Anterior cingulate cortex (tissue), 58 donors: Measurements from ENCODE around the gene CDH4.

ENCODE experiments used
- DNase-seq, 58 donors: peaks; one replicate each; lab custom pipeline; 2025; lab: John Stamatoyannopoulos, UW

Gene CDH4

DNA sequence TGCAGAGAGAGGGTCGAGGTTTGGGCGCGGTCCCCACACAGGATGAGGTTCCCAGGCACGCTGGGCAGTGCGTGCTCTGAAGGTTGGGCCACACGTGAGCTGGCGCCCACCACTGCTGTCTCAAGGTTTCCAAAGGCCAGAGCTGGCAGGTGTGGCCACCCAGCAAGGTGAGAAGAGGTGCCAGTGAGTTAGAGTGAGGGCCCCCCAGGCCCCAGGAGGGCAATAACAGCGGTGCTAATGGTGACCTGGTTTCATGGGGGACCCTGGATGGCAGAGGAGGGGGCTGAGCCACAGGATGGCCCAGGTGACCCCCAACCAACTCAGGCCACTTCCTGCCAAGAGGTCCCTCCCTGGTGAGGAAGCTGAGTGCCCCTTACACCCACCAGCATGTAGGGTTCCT lies 628.6 kb downstream of the CDH4 start:
- no peak for DNase-seq

DNA sequence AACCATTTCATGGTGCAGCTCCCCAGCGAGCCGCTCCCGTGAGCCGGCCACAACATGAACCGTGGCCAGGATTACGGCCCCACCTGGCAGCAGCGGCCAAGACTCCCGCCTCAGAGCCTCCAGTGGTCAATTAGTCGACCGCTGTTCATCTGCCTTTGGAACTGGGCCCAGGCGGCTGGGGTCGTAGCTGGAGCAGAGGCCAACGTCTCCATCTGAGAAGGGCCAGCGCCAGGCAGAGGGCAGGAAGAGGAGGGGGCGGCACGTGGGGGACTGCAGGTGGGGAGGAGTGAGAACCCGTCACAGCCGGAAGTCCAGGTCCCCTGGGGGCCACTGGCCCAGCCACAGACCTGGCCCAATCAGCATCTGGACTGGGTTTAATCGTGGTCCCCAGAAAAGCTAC lies 629.4 kb downstream of the CDH4 start:
- DNase-seq: no peak

GRCh38 chr20:61881861-61882260 lies 629.8 kb downstream of the CDH4 start:
- no peak for DNase-seq

DNA sequence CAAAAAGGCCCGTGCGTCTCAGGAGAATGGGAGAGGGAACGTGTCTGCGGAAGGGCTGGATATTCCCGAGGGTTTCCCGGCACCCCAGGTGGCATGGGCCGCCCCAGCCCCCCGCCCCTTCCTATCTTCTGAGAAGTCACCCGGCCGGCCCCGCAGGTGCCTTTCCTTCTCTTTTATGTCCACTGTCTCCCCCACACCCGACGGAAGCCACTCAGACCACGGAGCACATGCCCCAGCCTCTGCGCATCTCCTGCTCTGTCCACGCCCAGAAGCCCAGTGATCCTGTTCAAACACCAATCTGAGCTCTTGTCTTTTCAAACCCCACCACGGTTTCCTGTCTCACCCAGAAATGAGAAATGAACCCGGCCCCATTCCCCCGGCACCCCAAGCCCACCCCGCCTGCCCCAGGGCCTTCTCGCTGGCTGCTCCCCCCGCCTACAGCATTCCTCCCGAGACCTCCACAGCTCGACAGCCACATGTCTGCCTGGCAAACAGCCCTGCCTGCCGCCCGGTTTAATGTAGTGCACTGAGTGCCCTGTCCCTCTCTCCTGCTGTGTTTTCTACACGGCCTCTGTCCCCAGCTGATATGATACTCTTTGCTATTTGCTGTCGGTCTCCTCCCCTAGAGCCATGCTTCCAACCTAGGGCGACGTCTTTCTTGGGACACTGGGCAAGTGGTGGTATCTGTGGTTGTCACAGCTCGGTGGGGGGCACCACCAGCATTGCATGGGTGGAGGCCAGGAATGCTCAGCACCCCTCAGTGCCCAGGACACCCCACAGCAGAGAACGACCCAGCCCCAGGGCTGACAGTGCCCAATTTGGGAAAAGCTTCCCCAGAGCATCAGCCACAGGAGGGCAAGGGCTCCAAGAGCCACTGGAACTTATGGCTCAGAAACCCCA lies 630.9 kb downstream of the CDH4 start:
- no peak for DNase-seq

GRCh38 chr20:61883857-61884393 lies 631.9 kb downstream of the CDH4 start:
- no peak for DNase-seq

DNA sequence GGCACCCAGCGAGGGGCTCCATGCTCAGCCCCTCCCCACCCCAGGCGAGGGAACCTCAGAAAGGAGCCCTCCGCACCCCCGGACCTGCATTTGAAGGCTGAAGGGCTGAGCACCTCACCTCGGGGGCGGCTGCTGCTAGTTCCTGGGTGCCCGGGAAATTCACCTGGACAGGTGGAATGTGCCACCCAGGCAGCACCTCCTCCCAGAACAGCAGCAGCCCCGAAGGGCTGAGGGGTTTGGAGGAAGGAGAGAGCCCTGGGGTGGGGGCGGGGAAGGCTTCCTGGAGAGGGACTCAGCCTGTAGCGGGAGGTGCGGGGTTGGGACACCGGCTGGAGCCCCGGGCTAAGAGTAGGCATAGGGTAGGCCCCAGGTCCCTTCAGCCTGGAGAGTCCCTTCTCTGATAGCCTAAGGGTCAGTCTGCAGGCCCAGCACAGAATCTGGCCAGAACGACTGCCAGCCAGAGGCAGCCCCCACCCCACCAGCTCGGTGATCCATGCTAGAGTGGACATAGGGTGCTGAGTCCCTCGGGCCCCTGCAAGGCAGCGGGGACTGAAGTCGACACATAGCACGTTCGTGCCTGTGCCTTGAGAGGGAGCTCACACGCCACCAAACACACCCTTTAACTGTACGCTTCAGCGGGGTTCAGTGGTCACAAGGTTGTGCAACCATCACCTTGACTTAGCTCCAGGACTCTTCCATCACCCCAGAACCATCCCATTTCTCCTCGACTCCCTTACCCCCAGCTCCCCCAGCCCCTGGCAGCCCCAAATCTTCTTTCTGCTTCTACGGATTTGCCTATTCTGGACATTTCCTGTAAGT lies 632.7 kb downstream of the CDH4 start:
- DNase-seq: no peak

- DNase-seq: no peak
Measured at GRCh38 chr20:61885759-61886715, 634.0 kb downstream of the CDH4 start.

GRCh38 chr20:61886721-61887595 lies 634.9 kb downstream of the CDH4 start:
- peak in 35 of 58 donors; percentile 3 to 62 (median 19) for DNase-seq

GRCh38 chr20:61887596-61888093 lies 635.6 kb downstream of the CDH4 start:
- no peak for DNase-seq

DNA sequence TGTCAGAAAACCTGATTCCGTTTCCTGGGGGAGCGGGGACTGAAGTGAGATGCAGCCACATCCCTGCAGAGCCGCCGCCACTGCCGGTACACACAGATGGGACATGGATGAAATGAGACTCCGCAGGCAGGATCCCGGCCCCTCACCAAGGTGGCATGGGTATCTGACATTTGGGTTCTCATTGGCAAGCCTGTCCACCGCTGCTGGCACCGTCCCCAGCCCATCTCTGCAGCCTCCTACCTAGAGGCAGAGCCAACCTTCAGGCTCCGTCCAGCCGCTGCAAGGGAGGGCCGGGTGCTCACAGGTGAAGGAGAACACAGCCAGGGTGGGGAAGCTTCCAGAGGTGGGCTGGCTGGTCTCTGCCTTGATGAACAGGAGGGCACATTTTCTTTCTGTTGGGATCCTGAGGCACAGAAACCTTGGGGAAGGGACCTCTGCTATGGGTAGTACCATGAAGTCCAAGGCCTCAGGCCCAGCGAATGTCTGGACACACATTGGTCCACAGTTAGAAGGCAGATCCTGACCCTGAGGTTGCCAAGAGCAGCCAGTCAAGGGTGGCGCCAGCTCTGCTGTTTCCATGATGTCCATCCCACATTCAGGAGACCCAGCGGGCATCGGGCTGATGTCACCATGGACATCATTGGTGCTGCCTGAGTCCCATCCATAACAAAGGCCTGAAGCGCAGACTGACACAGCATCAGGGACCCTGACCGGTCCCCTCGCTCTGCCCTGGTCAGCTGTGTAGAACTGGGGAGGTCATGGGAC lies 636.2 kb downstream of the CDH4 start:
- no peak for DNase-seq

GRCh38 chr20:61889659-61890058 lies 637.6 kb downstream of the CDH4 start:
- no peak for DNase-seq

DNA sequence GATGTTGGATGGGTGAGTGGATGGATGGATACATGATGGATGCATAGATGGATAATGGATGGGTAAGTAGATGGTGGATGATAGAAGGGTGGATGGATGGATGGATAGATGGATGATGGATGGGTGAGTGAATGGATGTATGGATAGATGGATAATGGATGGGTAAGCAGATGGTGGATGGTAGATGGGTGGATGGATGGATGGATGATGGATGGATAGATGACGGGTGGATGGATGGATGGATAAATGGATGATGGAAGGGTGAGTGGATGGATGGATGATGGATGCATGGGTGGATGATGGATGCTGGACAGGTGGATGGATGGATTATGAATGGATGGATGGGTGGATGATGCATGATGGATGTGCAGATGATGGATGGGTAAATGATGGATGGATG lies 638.1 kb downstream of the CDH4 start:
- DNase-seq: no peak

GRCh38 chr20:61891476-61891875 lies 639.4 kb downstream of the CDH4 start:
- DNase-seq: no peak

- DNase-seq: no peak
Measured at GRCh38 chr20:61891916-61892649, 640.0 kb downstream of the CDH4 start.

- no peak for DNase-seq
Measured at GRCh38 chr20:61895016-61895415, 643.0 kb downstream of the CDH4 start.

DNA sequence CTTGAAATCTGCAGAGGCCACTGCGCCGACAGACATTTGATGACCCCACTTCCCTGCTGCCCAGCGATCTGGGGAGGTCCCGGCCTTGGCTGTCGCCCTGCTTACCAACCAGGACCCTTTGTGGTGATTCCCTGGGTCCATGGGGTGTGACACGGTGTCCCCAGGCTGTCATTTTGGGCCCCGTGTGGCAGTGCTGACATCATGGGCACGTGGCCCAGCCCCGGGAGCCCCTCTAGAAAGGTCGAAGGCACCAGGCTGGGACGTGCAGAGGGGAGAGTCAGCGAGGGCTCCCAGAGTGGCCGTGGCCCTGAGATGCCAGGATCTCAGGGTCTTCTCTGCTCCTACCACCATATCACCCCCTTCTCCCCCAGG lies 643.6 kb downstream of the CDH4 start:
- no peak for DNase-seq
